Measurements from ENCODE around the gene CYBA. TPM values are rescaled to one million over a fixed set of nuclear protein-coding genes. Genes with fewer than 3 reads are reported as not detected.
A peak's percentile ranks its signal among the peaks of the same experiment; 100 is the strongest.

The CYBA gene
- total RNA-seq, 3 donors from 2014 or later, result 150 to 316 (median 184) TPM

- no peaks in the 10 kb centered on the region for H3K9me3 ChIP-seq
- ATAC-seq (no peak), DNase-seq (no peak)
- H3K36me3 ChIP-seq (ENCODE audit: low read depth), result no peaks in the 10 kb centered on the region
- no peak for TF ChIP-seq CTCF (IDR thresholded peaks at IDR 0.05)
- H3K4me1 ChIP-seq (ENCODE audit: low read depth), result peaks cover 14% of the 10 kb centered on the region
- intact Hi-C loops (cut with DNase I, micrococcal nuclease), result no loop called here
- H3K4me3 ChIP-seq, result no peak overlapping the region
Observed at GRCh38 chr16:88640498-88641247, 10.2 kb downstream of the CYBA start.

- Histone ChIP-seq H3K4me1 (ENCODE audit: low read depth) (peaks cover 14% of the 10 kb centered on the region), H3K4me3 (no peak overlapping the region), H3K36me3 (ENCODE audit: low read depth) (no peaks in the 10 kb centered on the region), H3K9me3 (no peaks in the 10 kb centered on the region)
- no peak for TF ChIP-seq CTCF (IDR thresholded peaks at IDR 0.05)
- intact Hi-C loops (cut with DNase I, micrococcal nuclease), result no loop called here
- DNase-seq (no peak), ATAC-seq (no peak)
Observed at GRCh38 chr16:88640039-88640495, 10.8 kb downstream of the CYBA start.

GRCh38 chr16:88639231-88640038, 11.4 kb downstream of the CYBA start:
- peak; percentile 49 for ATAC-seq
- Histone ChIP-seq H3K4me3 (no peak overlapping the region), H3K4me1 (ENCODE audit: low read depth) (peaks cover 18% of the 10 kb centered on the region), H3K36me3 (ENCODE audit: low read depth) (no peaks in the 10 kb centered on the region), H3K9me3 (no peaks in the 10 kb centered on the region)
- TF ChIP-seq CTCF (IDR thresholded peaks at IDR 0.05), result no peak
- peak; percentile 76 to 86 (median 81) for DNase-seq
- intact Hi-C loops (cut with DNase I, micrococcal nuclease), result no loop called here

- no peaks in the 10 kb centered on the region for H3K9me3 ChIP-seq
- H3K36me3 ChIP-seq (ENCODE audit: low read depth), result no peaks in the 10 kb centered on the region
- DNase-seq (peak; percentile 82 to 90 (median 83)), ATAC-seq (peak; percentile 64)
- H3K4me3 ChIP-seq, result no peak within 1 kb of the TSS
- H3K4me1 ChIP-seq (ENCODE audit: low read depth), result peaks cover 23% of the 10 kb centered on the region
- intact Hi-C loops (cut with DNase I, micrococcal nuclease), result no loop called here
- no peak for TF ChIP-seq CTCF (IDR thresholded peaks at IDR 0.05)
Observed at GRCh38 chr16:88638323-88639230, 12.3 kb downstream of the CYBA start, which contains the start of gene IL17C. IL17C (plus strand) TSS chr16:88638572; CDS start chr16:88638642, 70 bp downstream.
